GM23338 (cell line): ENCODE results near the gene FKBP5. TPM values are rescaled to one million over a fixed set of nuclear protein-coding genes. Genes with fewer than 3 reads are reported as not detected.

Experiments used
- ATAC-seq: fragments of 200-7000 bp; cut with Tn5 transposase; 3 replicates; pipeline ENCODE4 v1.9.1; 2020
- DNase-seq: peaks from one replicate; pipeline ENCODE4 v3.0.0-alpha.2; 2015; ENCODE audit warnings: low spot score
- H2AFZ ChIP-seq: fragments of 200-600 bp; sonication (generic); 2 replicates; pipeline ENCODE4 v1.8.0; 2016; ENCODE audit warnings: antibody characterized with exemption, mild to moderate bottlenecking, moderate library complexity
- H3F3A ChIP-seq: fragments of 200-600 bp; sonication (generic); replicated peaks from 2 replicates; pipeline ENCODE4 v1.8.0; 2017; ENCODE audit warnings: antibody characterized with exemption, mixed run types, low read depth
- H3K27ac ChIP-seq: fragments of 200-600 bp; sonication (generic); 2 replicates; pipeline ENCODE4 v1.6.1; 2016; ENCODE audit warnings: low read depth
- H3K27me3 ChIP-seq: fragments of 200-600 bp; sonication (generic); 2 replicates; pipeline ENCODE4 v1.8.0; 2016; ENCODE audit warnings: mild to moderate bottlenecking, mixed run types, moderate library complexity; ENCODE audit not compliant: insufficient read depth
- H3K36me3 ChIP-seq: fragments of 200-600 bp; sonication (generic); 2 replicates; pipeline ENCODE4 v1.8.0; 2016; ENCODE audit warnings: mild to moderate bottlenecking; ENCODE audit not compliant: insufficient read depth
- H3K4me1 ChIP-seq: fragments of 200-600 bp; sonication (generic); 2 replicates; pipeline ENCODE4 v1.8.0; 2016; ENCODE audit warnings: mild to moderate bottlenecking, moderate library complexity; ENCODE audit not compliant: insufficient read depth
- H3K4me2 ChIP-seq: fragments of 200-600 bp; sonication (generic); 2 replicates; pipeline ENCODE4 v1.7.1; 2017; ENCODE audit warnings: mixed run types
- H3K4me3 ChIP-seq: fragments of 200-600 bp; sonication (generic); 2 replicates; pipeline ENCODE4 v1.6.1; 2016; ENCODE audit warnings: mixed run types
- H3K79me2 ChIP-seq: fragments of 200-600 bp; sonication (generic); replicated peaks from 2 replicates; pipeline ENCODE4 v1.8.0; 2017; ENCODE audit warnings: mild to moderate bottlenecking; ENCODE audit not compliant: insufficient read depth
- H3K9me2 ChIP-seq: fragments of 200-600 bp; sonication (generic); 2 replicates; pipeline ENCODE4 v1.8.0; 2017; ENCODE audit not compliant: insufficient read depth
- H4K20me1 ChIP-seq: fragments of 200-600 bp; sonication (generic); replicated peaks from 2 replicates; pipeline ENCODE4 v1.8.0; 2017; ENCODE audit warnings: mild to moderate bottlenecking; ENCODE audit not compliant: insufficient read depth
- H3K27ac Mint-ChIP-seq: 2 replicates; pipeline ENCODE4 v1.8.0; 2020; ENCODE audit warnings: inconsistent platforms, mild to moderate bottlenecking, moderate library complexity, mixed read lengths
- H3K27me3 Mint-ChIP-seq: 3 replicates; pipeline ENCODE4 v1.8.0; 2022; ENCODE audit warnings: low read depth, mild to moderate bottlenecking, moderate library complexity, mixed read lengths, inconsistent platforms; ENCODE audit not compliant: insufficient read depth, poor library complexity
- H3K36me3 Mint-ChIP-seq: 3 replicates; pipeline ENCODE4 v1.8.0; 2021; ENCODE audit warnings: low read depth, mild to moderate bottlenecking, inconsistent platforms, moderate library complexity, mixed read lengths
- H3K4me1 Mint-ChIP-seq: 3 replicates; pipeline ENCODE4 v1.8.0; 2020; ENCODE audit warnings: mild to moderate bottlenecking, inconsistent platforms, mixed read lengths
- H3K4me3 Mint-ChIP-seq: 3 replicates; pipeline ENCODE4 v1.8.0; 2021; ENCODE audit warnings: moderate library complexity, mild to moderate bottlenecking, inconsistent platforms, mixed read lengths
- H3K9me3 Mint-ChIP-seq: 3 replicates; pipeline ENCODE4 v1.8.0; 2020; ENCODE audit warnings: moderate library complexity, mild to moderate bottlenecking, inconsistent platforms, mixed read lengths
- EZH2phosphoT487 ChIP-seq: fragments of 200-600 bp; sonication (generic); IDR thresholded peaks from one replicate; pipeline ENCODE4 v1.8.1; 2018; ENCODE audit warnings: antibody characterized with exemption; ENCODE audit not compliant: unreplicated experiment
- POLR2AphosphoS5 ChIP-seq: IDR thresholded peaks from 2 replicates; pipeline ENCODE4 v1.6.1; 2016; ENCODE audit warnings: antibody characterized with exemption, low read depth
- ZNF331 ChIP-seq: fragments of 250-450 bp; sonication (Bioruptor Pico); IDR thresholded peaks from 2 replicates; pipeline ENCODE4 v1.5.0; 2020; ENCODE audit warnings: low read depth, mild to moderate bottlenecking, moderate library complexity
- polyA plus RNA-seq: library from polyadenylated mRNA; unstranded; fragments of >200 nt; fragmentation: Nextera tagmentation; extraction: Ambion mirVana; gene quantifications from 2 replicates; pipeline ENCODE4 v1.2.1, GENCODE V29; 2016
- total RNA-seq: library from RNA; depleted of rRNA; stranded (reverse); fragments of >200 nt; shearing (Covaris generic); gene quantifications from 2 replicates; pipeline ENCODE4 v1.2.3, GENCODE V29; 2014
- TF ChIP-seq, protein P1 (sequence below): fragments of 250-450 bp; sonication (Bioruptor Pico); IDR thresholded peaks from 2 replicates; pipeline ENCODE4 v1.5.0; 2020; ENCODE audit warnings: mild to moderate bottlenecking, moderate library complexity

FKBP5 gene
- total and polyA plus RNA-seq, 2 experiments from 2014 or later, result 19.8 to 28.6 TPM

GRCh38 chr6:35580836-35581235, 107.9 kb downstream of the FKBP5 start:
- H3K4me3 Mint-ChIP-seq, result no peak overlapping the region
- ATAC-seq, result no peak

More at GRCh38 chr6:35580836-35581235, 107.9 kb downstream of the FKBP5 start:
- H3K36me3 Mint-ChIP-seq, result peaks cover 2% of the 10 kb centered on the region; the same call in 1 of the 3 replicates
- no peak overlapping the region for H3K4me3 ChIP-seq
- H3K9me2 ChIP-seq, result no peaks in the 10 kb centered on the region
- H3K27ac ChIP-seq, result no peak overlapping the region
- no peaks in the 10 kb centered on the region for H3F3A ChIP-seq
- no peaks in the 10 kb centered on the region for H4K20me1 ChIP-seq
- H3K27me3 Mint-ChIP-seq, result peaks cover 5% of the 10 kb centered on the region
- no peak for TF ChIP-seq POLR2AphosphoS5
- no peak for TF ChIP-seq EZH2phosphoT487
- TF ChIP-seq, protein P1, sequence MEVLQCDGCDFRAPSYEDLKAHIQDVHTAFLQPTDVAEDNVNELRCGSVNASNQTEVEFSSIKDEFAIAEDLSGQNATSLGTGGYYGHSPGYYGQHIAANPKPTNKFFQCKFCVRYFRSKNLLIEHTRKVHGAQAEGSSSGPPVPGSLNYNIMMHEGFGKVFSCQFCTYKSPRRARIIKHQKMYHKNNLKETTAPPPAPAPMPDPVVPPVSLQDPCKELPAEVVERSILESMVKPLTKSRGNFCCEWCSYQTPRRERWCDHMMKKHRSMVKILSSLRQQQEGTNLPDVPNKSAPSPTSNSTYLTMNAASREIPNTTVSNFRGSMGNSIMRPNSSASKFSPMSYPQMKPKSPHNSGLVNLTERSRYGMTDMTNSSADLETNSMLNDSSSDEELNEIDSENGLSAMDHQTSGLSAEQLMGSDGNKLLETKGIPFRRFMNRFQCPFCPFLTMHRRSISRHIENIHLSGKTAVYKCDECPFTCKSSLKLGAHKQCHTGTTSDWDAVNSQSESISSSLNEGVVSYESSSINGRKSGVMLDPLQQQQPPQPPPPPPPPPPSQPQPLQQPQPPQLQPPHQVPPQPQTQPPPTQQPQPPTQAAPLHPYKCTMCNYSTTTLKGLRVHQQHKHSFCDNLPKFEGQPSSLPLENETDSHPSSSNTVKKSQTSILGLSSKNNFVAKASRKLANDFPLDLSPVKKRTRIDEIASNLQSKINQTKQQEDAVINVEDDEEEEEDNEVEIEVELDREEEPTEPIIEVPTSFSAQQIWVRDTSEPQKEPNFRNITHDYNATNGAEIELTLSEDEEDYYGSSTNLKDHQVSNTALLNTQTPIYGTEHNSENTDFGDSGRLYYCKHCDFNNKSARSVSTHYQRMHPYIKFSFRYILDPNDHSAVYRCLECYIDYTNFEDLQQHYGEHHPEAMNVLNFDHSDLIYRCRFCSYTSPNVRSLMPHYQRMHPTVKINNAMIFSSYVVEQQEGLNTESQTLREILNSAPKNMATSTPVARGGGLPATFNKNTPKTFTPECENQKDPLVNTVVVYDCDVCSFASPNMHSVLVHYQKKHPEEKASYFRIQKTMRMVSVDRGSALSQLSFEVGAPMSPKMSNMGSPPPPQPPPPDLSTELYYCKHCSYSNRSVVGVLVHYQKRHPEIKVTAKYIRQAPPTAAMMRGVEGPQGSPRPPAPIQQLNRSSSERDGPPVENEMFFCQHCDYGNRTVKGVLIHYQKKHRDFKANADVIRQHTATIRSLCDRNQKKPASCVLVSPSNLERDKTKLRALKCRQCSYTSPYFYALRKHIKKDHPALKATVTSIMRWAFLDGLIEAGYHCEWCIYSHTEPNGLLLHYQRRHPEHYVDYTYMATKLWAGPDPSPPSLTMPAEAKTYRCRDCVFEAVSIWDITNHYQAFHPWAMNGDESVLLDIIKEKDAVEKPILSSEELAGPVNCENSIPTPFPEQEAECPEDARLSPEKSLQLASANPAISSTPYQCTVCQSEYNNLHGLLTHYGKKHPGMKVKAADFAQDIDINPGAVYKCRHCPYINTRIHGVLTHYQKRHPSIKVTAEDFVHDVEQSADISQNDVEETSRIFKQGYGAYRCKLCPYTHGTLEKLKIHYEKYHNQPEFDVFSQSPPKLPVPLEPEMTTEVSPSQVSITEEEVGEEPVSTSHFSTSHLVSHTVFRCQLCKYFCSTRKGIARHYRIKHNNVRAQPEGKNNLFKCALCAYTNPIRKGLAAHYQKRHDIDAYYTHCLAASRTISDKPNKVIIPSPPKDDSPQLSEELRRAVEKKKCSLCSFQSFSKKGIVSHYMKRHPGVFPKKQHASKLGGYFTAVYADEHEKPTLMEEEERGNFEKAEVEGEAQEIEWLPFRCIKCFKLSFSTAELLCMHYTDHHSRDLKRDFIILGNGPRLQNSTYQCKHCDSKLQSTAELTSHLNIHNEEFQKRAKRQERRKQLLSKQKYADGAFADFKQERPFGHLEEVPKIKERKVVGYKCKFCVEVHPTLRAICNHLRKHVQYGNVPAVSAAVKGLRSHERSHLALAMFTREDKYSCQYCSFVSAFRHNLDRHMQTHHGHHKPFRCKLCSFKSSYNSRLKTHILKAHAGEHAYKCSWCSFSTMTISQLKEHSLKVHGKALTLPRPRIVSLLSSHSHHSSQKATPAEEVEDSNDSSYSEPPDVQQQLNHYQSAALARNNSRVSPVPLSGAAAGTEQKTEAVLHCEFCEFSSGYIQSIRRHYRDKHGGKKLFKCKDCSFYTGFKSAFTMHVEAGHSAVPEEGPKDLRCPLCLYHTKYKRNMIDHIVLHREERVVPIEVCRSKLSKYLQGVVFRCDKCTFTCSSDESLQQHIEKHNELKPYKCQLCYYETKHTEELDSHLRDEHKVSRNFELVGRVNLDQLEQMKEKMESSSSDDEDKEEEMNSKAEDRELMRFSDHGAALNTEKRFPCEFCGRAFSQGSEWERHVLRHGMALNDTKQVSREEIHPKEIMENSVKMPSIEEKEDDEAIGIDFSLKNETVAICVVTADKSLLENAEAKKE (CRISPR knock-in tag), result no peak
- TF ChIP-seq ZNF331 (CRISPR knock-in tag), result no peak
- H3K27ac Mint-ChIP-seq, result no peak overlapping the region
- no peak overlapping the region for H3K4me2 ChIP-seq
- no peak for DNase-seq
- peaks cover under 1% of the 10 kb centered on the region; the same call in 1 of the 2 replicates for H3K4me1 ChIP-seq
- H2AFZ ChIP-seq, result no peak overlapping the region
- peaks cover 5% of the 10 kb centered on the region; the same call in 1 of the 2 replicates for H3K36me3 ChIP-seq
- no peaks in the 10 kb centered on the region for H3K9me3 Mint-ChIP-seq
- no peaks in the 10 kb centered on the region for H3K79me2 ChIP-seq
- H3K4me1 Mint-ChIP-seq, result peaks cover 5% of the 10 kb centered on the region; the same call in 2 of the 3 replicates
- H3K27me3 ChIP-seq, result no peaks in the 10 kb centered on the region
